Measurements from ENCODE around the gene AFF2. TPM values are rescaled to one million over a fixed set of nuclear protein-coding genes. Genes with fewer than 3 reads are reported as not detected.

Gene AFF2
- total and polyA plus RNA-seq, 2 donors (not counting 3 experiments of a cell fraction or from before 2014, with no cell fraction given): 0.03 to 0.07 TPM

DNA sequence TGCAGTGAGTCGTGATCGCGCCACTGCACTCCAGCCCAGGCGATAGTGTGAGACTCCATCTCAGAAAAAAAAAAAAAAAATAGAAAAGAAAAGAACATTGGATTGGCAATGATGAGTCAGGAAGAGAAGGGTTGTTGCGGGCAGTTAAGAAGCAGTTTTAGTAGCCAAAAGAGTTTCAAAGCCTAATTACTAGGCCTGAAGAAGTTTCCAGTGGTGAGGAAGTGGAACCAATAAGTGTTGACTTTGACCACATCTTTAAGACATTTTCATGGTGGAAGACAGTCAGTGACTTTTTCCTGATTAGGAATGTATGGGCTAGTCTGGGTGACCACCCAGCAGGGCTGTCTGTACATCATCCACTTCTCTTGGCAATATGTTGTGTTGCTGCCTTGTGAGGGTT lies 442.3 kb downstream of the AFF2 start:
- intact Hi-C loops (cut with micrococcal nuclease): no loop called here
- DNase-seq (ENCODE audit: low read depth, low spot score): no peak
- dilution Hi-C loops (cut with MboI; ENCODE audit: extremely low pct_ligation_motif_present, low sequenced_read_pairs): no loop called here
- Histone ChIP-seq H3K4me2 (ENCODE audit: insufficient read depth, low read length) (no peak overlapping the region), H3K36me3 (ENCODE audit: control insufficient read depth in 2 of 2, extremely low read depth in 1 of 2, insufficient read depth in 2 of 2, low read length in 2 of 2) (no peaks in the 10 kb centered on the region), H3K9me1 (replicated peaks; ENCODE audit: control insufficient read depth, extremely low read depth, insufficient read depth, low read length) (no peaks in the 10 kb centered on the region), H3K4me3 (replicated peaks in 1 of 3; ENCODE audit: insufficient read depth in 1 of 3, low read depth in 1 of 3, low read length in 3 of 3) (no peak overlapping the region), H3K27ac (ENCODE audit: insufficient read depth, low read depth, low read length) (no peak overlapping the region), H3K27me3 (ENCODE audit: control insufficient read depth in 2 of 2, insufficient read depth in 2 of 2, low read length in 2 of 2) (no peaks in the 10 kb centered on the region), H3K9ac (replicated peaks; ENCODE audit: extremely low read depth, insufficient read depth, low read length) (no peak overlapping the region), H2AFZ (ENCODE audit: low read depth, low read length) (no peak overlapping the region), H4K20me1 (replicated peaks; ENCODE audit: control insufficient read depth, extremely low read depth, insufficient read depth, low read length) (no peaks in the 10 kb centered on the region), H3K4me1 (ENCODE audit: control insufficient read depth, extremely low read depth, insufficient read depth, low read length) (no peaks in the 10 kb centered on the region), H3K79me2 (ENCODE audit: control insufficient read depth, insufficient read depth, low read length) (no peaks in the 10 kb centered on the region), H3K9me3 (replicated peaks; ENCODE audit: control insufficient read depth, insufficient read depth, low read length) (no peaks in the 10 kb centered on the region)
- TF ChIP-seq POLR2A (IDR thresholded peaks at IDR 0.05; ENCODE audit: low read depth, low read length) (no peak), GATA2 (IDR thresholded peaks at IDR 0.05; ENCODE audit: insufficient read depth, insufficient read length, low read depth, low read length) (no peak), POLR2AphosphoS5 (IDR thresholded peaks at IDR 0.05; ENCODE audit: insufficient read depth, low read depth, low read length) (no peak), EZH2 (IDR thresholded peaks at IDR 0.05; ENCODE audit: borderline replicate concordance, low read depth, low read length, severe bottlenecking) (no peak), FOS (IDR thresholded peaks at IDR 0.05; ENCODE audit: borderline replicate concordance, insufficient read depth, low read length) (no peak), JUN (IDR thresholded peaks at IDR 0.05; ENCODE audit: borderline replicate concordance, insufficient read depth, insufficient read length, low read depth) (no peak)
- TF ChIP-seq, protein P1, sequence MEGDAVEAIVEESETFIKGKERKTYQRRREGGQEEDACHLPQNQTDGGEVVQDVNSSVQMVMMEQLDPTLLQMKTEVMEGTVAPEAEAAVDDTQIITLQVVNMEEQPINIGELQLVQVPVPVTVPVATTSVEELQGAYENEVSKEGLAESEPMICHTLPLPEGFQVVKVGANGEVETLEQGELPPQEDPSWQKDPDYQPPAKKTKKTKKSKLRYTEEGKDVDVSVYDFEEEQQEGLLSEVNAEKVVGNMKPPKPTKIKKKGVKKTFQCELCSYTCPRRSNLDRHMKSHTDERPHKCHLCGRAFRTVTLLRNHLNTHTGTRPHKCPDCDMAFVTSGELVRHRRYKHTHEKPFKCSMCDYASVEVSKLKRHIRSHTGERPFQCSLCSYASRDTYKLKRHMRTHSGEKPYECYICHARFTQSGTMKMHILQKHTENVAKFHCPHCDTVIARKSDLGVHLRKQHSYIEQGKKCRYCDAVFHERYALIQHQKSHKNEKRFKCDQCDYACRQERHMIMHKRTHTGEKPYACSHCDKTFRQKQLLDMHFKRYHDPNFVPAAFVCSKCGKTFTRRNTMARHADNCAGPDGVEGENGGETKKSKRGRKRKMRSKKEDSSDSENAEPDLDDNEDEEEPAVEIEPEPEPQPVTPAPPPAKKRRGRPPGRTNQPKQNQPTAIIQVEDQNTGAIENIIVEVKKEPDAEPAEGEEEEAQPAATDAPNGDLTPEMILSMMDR (IDR thresholded peaks at IDR 0.05; ENCODE audit: extremely low read depth in 1 of 2, insufficient read depth in 1 of 2, low read depth in 1 of 2, low read length in 2 of 2): no peak
- no TSS peak for BruUV-seq (replicated peaks)
- FAIRE-seq: no peak
- ChIA-PET CTCF (no interaction called here), POLR2A (no interaction called here)

Data from endothelial cell of umbilical vein (primary cell).